Middle frontal gyrus (tissue), 1 donor: ENCODE results near the gene GBA2.

Source experiments
- DNase-seq: peaks from one replicate; pipeline ENCODE4 v3.0.0-alpha.2; 2015; ENCODE audit warnings: low spot score; ENCODE audit errors: extremely low spot score

Gene GBA2

GRCh38 chr9:35748858-35749514 lies at the start of gene GBA2, which contains the start of gene RGP1:
Gene GBA2, minus strand, starts transcription at chr9:35749228. Its CDS starts 524 bp downstream, at chr9:35748704.
Gene RGP1, plus strand, starts transcription at chr9:35749287. Its CDS starts 469 bp downstream, at chr9:35749756.
- DNase-seq: peak; percentile 53

GRCh38 chr9:35797311-35798109 lies 48.5 kb upstream of the GBA2 start:
- no peak for DNase-seq

- DNase-seq: no peak
These were observed 46.7 kb upstream of the GBA2 start for GRCh38 chr9:35795695-35796094.

GRCh38 chr9:35793461-35793860 lies 44.4 kb upstream of the GBA2 start:
- DNase-seq: no peak

- DNase-seq: no peak
These were observed 43.8 kb upstream of the GBA2 start for GRCh38 chr9:35792826-35793225.

- no peak for DNase-seq
These were observed 43.2 kb upstream of the GBA2 start for GRCh38 chr9:35792024-35792813.

GRCh38 chr9:35791297-35791921 lies 42.4 kb upstream of the GBA2 start, which contains the start of gene NPR2:
Gene NPR2, plus strand, starts transcription at chr9:35791591. Its CDS starts 818 bp downstream, at chr9:35792409.
- no peak for DNase-seq

GRCh38 chr9:35790385-35791296 lies 41.6 kb upstream of the GBA2 start:
- DNase-seq: peak; percentile 63

GRCh38 chr9:35790025-35790384 lies 41.0 kb upstream of the GBA2 start:
- no peak for DNase-seq

GRCh38 chr9:35789541-35789940 lies 40.5 kb upstream of the GBA2 start:
- DNase-seq: no peak

- DNase-seq: no peak
These were observed 34.4 kb upstream of the GBA2 start for GRCh38 chr9:35783418-35783817.

GRCh38 chr9:35781066-35781465 lies 32.0 kb upstream of the GBA2 start:
- peak; percentile 33 for DNase-seq

GRCh38 chr9:35778496-35778895 lies 29.5 kb upstream of the GBA2 start:
- no peak for DNase-seq

GRCh38 chr9:35776018-35776417 lies 27.0 kb upstream of the GBA2 start:
- DNase-seq: no peak

GRCh38 chr9:35774907-35775635 lies 26.0 kb upstream of the GBA2 start:
- no peak for DNase-seq

GRCh38 chr9:35771943-35772342 lies 22.9 kb upstream of the GBA2 start:
- no peak for DNase-seq

GRCh38 chr9:35771534-35771933 lies 22.5 kb upstream of the GBA2 start:
- no peak for DNase-seq

- no peak for DNase-seq
These were observed 22.0 kb upstream of the GBA2 start for GRCh38 chr9:35771075-35771433.

- DNase-seq: no peak
These were observed 20.7 kb upstream of the GBA2 start for GRCh38 chr9:35769763-35770162.

- no peak for DNase-seq
These were observed 18.4 kb upstream of the GBA2 start for GRCh38 chr9:35767458-35767857.
